Glutamatergic neuron (in vitro differentiated cells): ENCODE measurements around the gene SLAIN1. TPM values are rescaled to one million over a fixed set of nuclear protein-coding genes. Genes with fewer than 3 reads are reported as not detected.

Source experiments
- DNase-seq: peaks from one replicate; pipeline ENCODE4 v3.0.0; 2022
- H3K27ac Mint-ChIP-seq: one replicate; pipeline ENCODE4 v1.8.0; 2020; ENCODE audit warnings: mild to moderate bottlenecking, mixed read lengths, inconsistent platforms; ENCODE audit not compliant: unreplicated experiment
- H3K27me3 Mint-ChIP-seq: one replicate; pipeline ENCODE4 v1.8.0; 2020; ENCODE audit warnings: mild to moderate bottlenecking, moderate library complexity, mixed read lengths, inconsistent platforms; ENCODE audit not compliant: unreplicated experiment
- H3K36me3 Mint-ChIP-seq: one replicate; pipeline ENCODE4 v1.8.0; 2020; ENCODE audit warnings: mild to moderate bottlenecking, mixed read lengths, inconsistent platforms; ENCODE audit not compliant: unreplicated experiment
- H3K4me1 Mint-ChIP-seq: one replicate; pipeline ENCODE4 v1.8.0; 2020; ENCODE audit warnings: mild to moderate bottlenecking, low read depth, mixed read lengths, inconsistent platforms; ENCODE audit not compliant: unreplicated experiment
- H3K4me3 Mint-ChIP-seq: one replicate; pipeline ENCODE4 v1.8.0; 2020; ENCODE audit warnings: mild to moderate bottlenecking, mixed read lengths, inconsistent platforms; ENCODE audit not compliant: unreplicated experiment
- H3K9me3 Mint-ChIP-seq: one replicate; pipeline ENCODE4 v1.8.0; 2020; ENCODE audit warnings: mild to moderate bottlenecking, moderate library complexity, mixed read lengths, inconsistent platforms; ENCODE audit not compliant: unreplicated experiment
- CTCF ChIP-seq: fragments of 200-600 bp; sonication (generic); IDR thresholded peaks from one replicate; pipeline ENCODE4 v1.5.0; 2021; ENCODE audit not compliant: partially characterized antibody, unreplicated experiment
- total RNA-seq: library from RNA; stranded (reverse); fragmentation: NEBNext Ultra II Directional; extraction: Animal tissue kit (Norgen Biotek cat#: 25700); gene quantifications from one replicate; pipeline ENCODE4 v1.2.1, GENCODE V29; 2021; ENCODE audit not compliant: unreplicated experiment

SLAIN1 gene
- total RNA-seq, 1 donor from 2014 or later = 120 TPM

- no peak for TF ChIP-seq CTCF
- no peak overlapping the region for H3K27ac Mint-ChIP-seq
- H3K4me1 Mint-ChIP-seq = peaks cover 2% of the 10 kb centered on the region
- no peaks in the 10 kb centered on the region for H3K36me3 Mint-ChIP-seq
- H3K9me3 Mint-ChIP-seq = peaks cover 3% of the 10 kb centered on the region
- no peak for DNase-seq
- H3K4me3 Mint-ChIP-seq = no peak overlapping the region
- no peaks in the 10 kb centered on the region for H3K27me3 Mint-ChIP-seq
Observed at GRCh38 chr13:77786695-77787287, 89.3 kb downstream of the SLAIN1 start.

GRCh38 chr13:77789376-77789775, 91.9 kb downstream of the SLAIN1 start:
- H3K4me1 Mint-ChIP-seq = no peaks in the 10 kb centered on the region
- H3K36me3 Mint-ChIP-seq = no peaks in the 10 kb centered on the region
- no peak overlapping the region for H3K4me3 Mint-ChIP-seq
- no peak for TF ChIP-seq CTCF
- H3K9me3 Mint-ChIP-seq = peaks cover 5% of the 10 kb centered on the region
- H3K27me3 Mint-ChIP-seq = no peaks in the 10 kb centered on the region
- no peak overlapping the region for H3K27ac Mint-ChIP-seq
- DNase-seq = no peak

- TF ChIP-seq CTCF = no peak
- H3K27ac Mint-ChIP-seq = no peak overlapping the region
- H3K4me1 Mint-ChIP-seq = no peaks in the 10 kb centered on the region
- no peaks in the 10 kb centered on the region for H3K36me3 Mint-ChIP-seq
- H3K27me3 Mint-ChIP-seq = no peaks in the 10 kb centered on the region
- DNase-seq = no peak
- H3K9me3 Mint-ChIP-seq = no peaks in the 10 kb centered on the region
- no peak overlapping the region for H3K4me3 Mint-ChIP-seq
Observed at GRCh38 chr13:77800219-77800618, 102.7 kb downstream of the SLAIN1 start.

GRCh38 chr13:77806518-77806917, 109.0 kb downstream of the SLAIN1 start:
- no peaks in the 10 kb centered on the region for H3K27me3 Mint-ChIP-seq
- H3K4me3 Mint-ChIP-seq = no peak overlapping the region
- H3K27ac Mint-ChIP-seq = no peak overlapping the region
- no peak for DNase-seq
- H3K9me3 Mint-ChIP-seq = no peaks in the 10 kb centered on the region
- TF ChIP-seq CTCF = no peak
- no peaks in the 10 kb centered on the region for H3K36me3 Mint-ChIP-seq
- H3K4me1 Mint-ChIP-seq = peaks cover 2% of the 10 kb centered on the region

- no peaks in the 10 kb centered on the region for H3K36me3 Mint-ChIP-seq
- H3K9me3 Mint-ChIP-seq = no peaks in the 10 kb centered on the region
Observed at GRCh38 chr13:77807431-77808135, 110.1 kb downstream of the SLAIN1 start.

More at GRCh38 chr13:77807431-77808135, 110.1 kb downstream of the SLAIN1 start:
- Mint-ChIP-seq H3K4me1 (peaks cover 2% of the 10 kb centered on the region), H3K4me3 (no peak overlapping the region), H3K27ac (no peak overlapping the region), H3K27me3 (no peaks in the 10 kb centered on the region)
- TF ChIP-seq CTCF = no peak
- DNase-seq = no peak
